HG02798 (cell line): ENCODE measurements around the gene MLLT3.
"Not testable (repeated sequence)": the region's sequence is repeated elsewhere in the genome, so short reads cannot be mapped to it uniquely, and the experiment has no call there.

Experiments
- ATAC-seq: cut with Tn5 transposase; IDR thresholded peaks from one replicate; pipeline ENCODE4 v1.9.1; 2021; ENCODE audit warnings: mild to moderate bottlenecking; ENCODE audit not compliant: unreplicated experiment, poor library complexity

MLLT3 gene

GRCh38 chr9:20622330-20623020 is at the start of gene MLLT3:
Gene MLLT3, minus strand, starts transcription at chr9:20622499.
- peak; percentile 87 for ATAC-seq

GRCh38 chr9:20671635-20672034 is 49.3 kb upstream of the MLLT3 start:
- no peak for ATAC-seq

DNA sequence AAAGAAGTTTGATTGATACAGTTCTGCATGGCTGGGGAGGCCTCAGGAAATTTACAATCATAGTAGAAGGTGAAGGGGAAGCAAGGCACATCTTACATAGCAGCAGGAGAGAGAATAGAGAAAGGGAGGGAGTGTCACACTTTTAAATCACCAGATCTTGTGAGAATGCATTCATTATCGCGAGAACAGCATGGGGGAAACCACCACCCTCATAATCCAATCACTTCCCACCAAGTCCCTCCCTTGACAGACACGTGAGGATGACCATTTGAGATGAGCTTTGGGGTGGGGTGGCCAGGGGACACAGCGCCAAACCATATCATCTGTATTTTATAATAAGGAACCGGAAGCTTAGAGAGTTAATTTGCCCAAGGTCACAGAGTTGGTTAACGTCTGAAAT is 48.1 kb upstream of the MLLT3 start:
- ATAC-seq = no peak

DNA sequence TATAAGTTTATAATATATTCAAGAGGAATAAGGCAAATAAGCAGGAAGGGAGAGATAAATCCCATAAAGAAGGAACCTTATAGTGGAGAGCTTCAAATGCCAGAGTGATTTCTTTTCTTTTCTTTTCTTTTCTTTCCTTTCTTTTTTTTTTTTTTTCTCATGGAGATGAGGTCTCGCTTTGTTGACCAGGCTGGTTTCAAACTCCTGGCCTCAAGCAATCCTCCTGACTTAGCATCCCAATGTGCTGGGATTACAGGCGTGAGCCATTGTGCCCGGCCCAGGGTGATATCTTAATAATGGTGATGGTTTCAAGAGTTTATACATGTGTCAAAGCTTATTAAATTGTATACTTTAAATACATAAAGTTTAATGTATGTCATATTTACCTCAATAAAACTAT is 42.2 kb upstream of the MLLT3 start:
- no peak for ATAC-seq

- ATAC-seq = no peak
Measured at GRCh38 chr9:20663133-20663532, 40.8 kb upstream of the MLLT3 start.

GRCh38 chr9:20662156-20662555 is 39.9 kb upstream of the MLLT3 start:
- ATAC-seq = no peak

- no peak for ATAC-seq
Measured at GRCh38 chr9:20659474-20659967, 37.2 kb upstream of the MLLT3 start.

DNA sequence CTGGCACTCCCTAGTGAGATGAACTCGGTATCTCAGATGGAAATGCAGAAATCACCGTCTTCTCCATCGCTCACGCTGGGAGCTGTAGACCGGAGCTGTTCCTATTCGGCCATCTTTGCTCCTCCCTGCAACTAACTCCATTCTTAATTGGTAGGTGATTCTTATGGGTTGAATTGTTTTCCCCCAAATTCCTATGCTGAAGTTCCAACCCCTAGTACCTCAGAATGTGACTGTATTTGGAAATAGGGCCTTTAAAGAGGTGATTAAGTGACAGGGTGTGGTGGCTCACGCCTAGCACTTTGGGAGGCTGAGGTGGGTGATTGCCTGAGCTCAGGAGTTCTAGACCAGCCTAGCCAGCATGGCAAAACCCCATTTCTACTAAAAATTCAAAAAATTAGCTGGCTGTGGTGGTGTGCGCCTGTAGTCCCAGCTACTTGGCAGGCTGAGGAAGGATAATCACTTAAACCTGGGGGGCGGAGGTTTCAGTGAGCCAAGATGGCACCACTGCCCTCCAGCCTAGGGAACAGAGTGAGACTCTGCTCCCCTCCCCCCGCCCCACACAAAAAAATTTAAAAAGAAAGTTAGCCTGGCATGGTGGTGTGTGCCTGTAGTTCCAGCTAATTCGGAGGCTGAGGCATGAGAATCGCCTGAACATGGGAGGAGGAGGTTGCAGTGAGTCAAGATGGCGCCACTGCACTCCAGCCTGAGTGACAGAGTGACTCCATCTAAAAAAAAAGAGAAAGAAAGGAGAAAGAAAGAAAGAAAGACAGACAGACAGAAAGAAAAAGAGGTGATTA is 36.6 kb upstream of the MLLT3 start:
- ATAC-seq = no peak

DNA sequence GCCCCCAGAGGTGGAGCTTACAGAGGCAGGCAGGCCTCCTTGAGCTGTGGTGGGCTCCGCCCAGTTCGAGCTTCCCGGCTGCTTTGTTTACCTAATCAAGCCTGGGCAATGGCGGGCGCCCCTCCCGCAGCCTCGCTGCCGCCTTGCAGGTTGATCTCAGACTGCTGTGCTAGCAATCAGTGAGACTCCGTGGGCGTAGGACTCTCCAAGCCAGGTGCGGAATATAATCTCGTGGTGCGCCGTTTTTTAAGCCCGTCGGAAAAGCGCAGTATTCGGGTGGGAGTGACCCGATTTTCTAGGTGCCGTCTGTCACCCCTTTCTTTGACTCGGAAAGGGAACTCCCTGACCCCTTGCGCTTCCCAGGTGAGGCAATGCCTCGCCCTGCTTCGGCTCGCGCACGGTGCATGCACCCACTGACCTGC is 36.0 kb upstream of the MLLT3 start:
- ATAC-seq = not testable (repeated sequence)

- no peak for ATAC-seq
Measured at GRCh38 chr9:20651939-20652338, 29.6 kb upstream of the MLLT3 start.

- no peak for ATAC-seq
Measured at GRCh38 chr9:20650750-20651299, 28.5 kb upstream of the MLLT3 start.

- ATAC-seq = no peak
Measured at GRCh38 chr9:20650313-20650712, 28.0 kb upstream of the MLLT3 start.

- ATAC-seq = no peak
Measured at GRCh38 chr9:20649381-20649780, 27.1 kb upstream of the MLLT3 start.

DNA sequence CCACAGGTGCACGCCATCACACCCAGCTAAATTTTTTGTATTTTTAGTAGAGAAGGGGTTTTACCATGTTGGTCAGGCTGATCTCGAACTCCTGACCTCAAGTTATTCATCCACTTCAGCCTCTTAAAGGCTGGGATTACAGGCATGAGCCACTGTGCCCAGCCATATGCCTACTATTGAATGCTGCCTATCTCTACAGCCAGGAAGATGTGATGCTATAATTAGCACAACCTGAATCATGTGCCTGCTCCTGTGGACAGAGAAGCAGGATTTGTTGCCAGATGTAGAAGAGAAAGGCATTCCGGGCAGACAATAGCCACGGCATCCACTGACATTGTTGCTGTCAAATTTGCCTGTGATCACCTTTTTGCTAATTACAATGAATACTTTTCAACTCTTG is 24.4 kb upstream of the MLLT3 start:
- no peak for ATAC-seq

GRCh38 chr9:20643660-20644059 is 21.4 kb upstream of the MLLT3 start:
- no peak for ATAC-seq

- ATAC-seq = no peak
Measured at GRCh38 chr9:20642045-20642444, 19.7 kb upstream of the MLLT3 start.

GRCh38 chr9:20640331-20641187 is 18.3 kb upstream of the MLLT3 start:
- ATAC-seq = peak; percentile 90

- ATAC-seq = no peak
Measured at GRCh38 chr9:20636888-20637440, 14.7 kb upstream of the MLLT3 start.

GRCh38 chr9:20634895-20635294 is 12.6 kb upstream of the MLLT3 start:
- ATAC-seq = no peak

GRCh38 chr9:20632705-20633104 is 10.4 kb upstream of the MLLT3 start:
- no peak for ATAC-seq
